ENCODE results near the gene CMAS. TPM values are rescaled to one million over a fixed set of nuclear protein-coding genes. Genes with fewer than 3 reads are reported as not detected.

The CMAS gene
- total and polyA plus RNA-seq, 2 donors (not counting 1 experiment from before 2014, with no cell fraction given) = 24.3 to 25.6 TPM

DNA sequence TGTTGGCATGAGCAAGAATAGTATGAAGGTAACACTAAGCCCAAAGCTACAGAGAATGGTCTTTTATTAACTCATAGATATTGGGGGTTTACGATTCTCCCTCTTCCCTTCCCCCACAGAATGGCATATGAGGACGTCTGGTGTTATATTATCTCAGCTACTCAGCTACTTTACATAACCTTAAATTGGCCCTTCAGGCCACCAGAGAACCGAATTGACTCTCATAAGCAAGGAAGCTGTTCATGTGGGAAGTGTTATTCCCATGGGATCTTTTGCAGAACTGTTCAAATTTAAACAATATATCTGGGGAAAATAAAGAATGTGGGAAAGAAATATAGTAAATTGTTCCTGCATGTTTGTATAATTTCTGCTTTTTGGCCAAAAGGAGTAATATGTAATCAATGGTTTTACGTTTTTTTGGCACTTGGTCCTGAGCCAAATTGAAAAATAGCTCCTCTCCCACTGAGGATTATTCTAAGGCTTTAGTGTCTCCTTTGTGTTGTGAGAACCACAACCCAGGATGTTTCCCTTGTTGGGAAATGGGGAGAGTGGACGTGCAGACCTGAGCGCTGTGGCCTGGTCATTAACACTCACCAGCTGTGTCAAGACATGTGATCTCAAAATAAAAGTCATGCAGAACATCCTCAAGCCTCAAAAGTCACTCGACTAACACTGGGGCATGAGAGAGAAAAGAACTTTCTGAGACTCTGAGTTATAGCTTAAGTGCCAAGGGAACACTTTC lies 31.8 kb upstream of the CMAS start:
- Histone ChIP-seq H4K20me1 (ENCODE audit: control insufficient read depth, extremely low read depth, insufficient read depth, low read length) (no peaks in the 10 kb centered on the region), H3K9ac (ENCODE audit: insufficient read depth, low read length) (no peak overlapping the region), H3K4me1 (ENCODE audit: control insufficient read depth, extremely low read depth, insufficient read depth, low read length) (no peaks in the 10 kb centered on the region), H3K36me3 (ENCODE audit: control insufficient read depth, insufficient read depth, low read length) (no peaks in the 10 kb centered on the region), H2AFZ (ENCODE audit: low read length) (peak overlapping the region; percentile 19), H3K9me3 (ENCODE audit: control insufficient read depth, insufficient read depth, low read depth, low read length) (no peaks in the 10 kb centered on the region), H3K4me2 (ENCODE audit: extremely low read depth, insufficient read depth, low read length) (no peak overlapping the region), H3K27ac (ENCODE audit: insufficient read depth, low read length) (no peak overlapping the region), H3K4me3 (replicated peaks in 1 of 4; ENCODE audit: control extremely low read depth in 1 of 4, insufficient read depth in 1 of 4, low read depth in 3 of 4, low read length in 4 of 4) (no peak overlapping the region), H3K79me2 (ENCODE audit: control insufficient read depth, insufficient read depth, low read length) (no peaks in the 10 kb centered on the region), H3K27me3 (ENCODE audit: control insufficient read depth, insufficient read depth, low read length) (no peaks in the 10 kb centered on the region)
- DNase-seq (ENCODE audit: low read depth in 2 of 2) = no peak
- TF ChIP-seq EZH2 (IDR thresholded peaks at IDR 0.05; ENCODE audit: low read length, missing control alignments) (no peak), CTCF (conservative IDR thresholded peaks at IDR 0.05 in 1 of 2, IDR thresholded peaks at IDR 0.05 in 1 of 2; ENCODE audit: low read depth in 1 of 2, low read length in 2 of 2) (no peak)

- H2AFZ ChIP-seq (ENCODE audit: low read length) = peak overlapping the region; percentile 19
- peak in 1 of 2 donors; percentile 10 for DNase-seq (ENCODE audit: low read depth in 2 of 2)
- TF ChIP-seq CTCF (conservative IDR thresholded peaks at IDR 0.05 in 1 of 2, IDR thresholded peaks at IDR 0.05 in 1 of 2; ENCODE audit: low read depth in 1 of 2, low read length in 2 of 2) = no peak
- no peak for TF ChIP-seq EZH2 (IDR thresholded peaks at IDR 0.05; ENCODE audit: low read length, missing control alignments)
Measured at GRCh38 chr12:22014783-22015144, 31.3 kb upstream of the CMAS start.

GRCh38 chr12:22016982-22017381 lies 29.0 kb upstream of the CMAS start:
- H3K4me2 ChIP-seq (ENCODE audit: extremely low read depth, insufficient read depth, low read length) = no peak overlapping the region
- TF ChIP-seq EZH2 (IDR thresholded peaks at IDR 0.05; ENCODE audit: low read length, missing control alignments) = no peak
- TF ChIP-seq CTCF (conservative IDR thresholded peaks at IDR 0.05 in 1 of 2, IDR thresholded peaks at IDR 0.05 in 1 of 2; ENCODE audit: low read depth in 1 of 2, low read length in 2 of 2) = no peak
- no peaks in the 10 kb centered on the region for H3K9me3 ChIP-seq (ENCODE audit: control insufficient read depth, insufficient read depth, low read depth, low read length)
- H3K79me2 ChIP-seq (ENCODE audit: control insufficient read depth, insufficient read depth, low read length) = no peaks in the 10 kb centered on the region
- H3K4me3 ChIP-seq (replicated peaks in 1 of 4; ENCODE audit: control extremely low read depth in 1 of 4, insufficient read depth in 1 of 4, low read depth in 3 of 4, low read length in 4 of 4) = no peak overlapping the region
- H4K20me1 ChIP-seq (ENCODE audit: control insufficient read depth, extremely low read depth, insufficient read depth, low read length) = no peaks in the 10 kb centered on the region
- H3K4me1 ChIP-seq (ENCODE audit: control insufficient read depth, extremely low read depth, insufficient read depth, low read length) = no peaks in the 10 kb centered on the region
- H2AFZ ChIP-seq (ENCODE audit: low read length) = no peak overlapping the region
- no peak for DNase-seq (ENCODE audit: low read depth in 2 of 2)
- no peaks in the 10 kb centered on the region for H3K36me3 ChIP-seq (ENCODE audit: control insufficient read depth, insufficient read depth, low read length)
- no peaks in the 10 kb centered on the region for H3K27me3 ChIP-seq (ENCODE audit: control insufficient read depth, insufficient read depth, low read length)
- H3K9ac ChIP-seq (ENCODE audit: insufficient read depth, low read length) = no peak overlapping the region
- no peak overlapping the region for H3K27ac ChIP-seq (ENCODE audit: insufficient read depth, low read length)

More at GRCh38 chr12:22014783-22015144, 31.3 kb upstream of the CMAS start:
- Histone ChIP-seq H3K9ac (ENCODE audit: insufficient read depth, low read length) (no peak overlapping the region), H3K9me3 (ENCODE audit: control insufficient read depth, insufficient read depth, low read depth, low read length) (no peaks in the 10 kb centered on the region), H3K79me2 (ENCODE audit: control insufficient read depth, insufficient read depth, low read length) (no peaks in the 10 kb centered on the region), H3K36me3 (ENCODE audit: control insufficient read depth, insufficient read depth, low read length) (no peaks in the 10 kb centered on the region), H4K20me1 (ENCODE audit: control insufficient read depth, extremely low read depth, insufficient read depth, low read length) (no peaks in the 10 kb centered on the region), H3K27me3 (ENCODE audit: control insufficient read depth, insufficient read depth, low read length) (no peaks in the 10 kb centered on the region), H3K27ac (ENCODE audit: insufficient read depth, low read length) (no peak overlapping the region), H3K4me3 (replicated peaks in 1 of 4; ENCODE audit: control extremely low read depth in 1 of 4, insufficient read depth in 1 of 4, low read depth in 3 of 4, low read length in 4 of 4) (no peak overlapping the region), H3K4me1 (ENCODE audit: control insufficient read depth, extremely low read depth, insufficient read depth, low read length) (no peaks in the 10 kb centered on the region), H3K4me2 (ENCODE audit: extremely low read depth, insufficient read depth, low read length) (no peak overlapping the region)
